ENCODE data around the gene SOX4.

DNA sequence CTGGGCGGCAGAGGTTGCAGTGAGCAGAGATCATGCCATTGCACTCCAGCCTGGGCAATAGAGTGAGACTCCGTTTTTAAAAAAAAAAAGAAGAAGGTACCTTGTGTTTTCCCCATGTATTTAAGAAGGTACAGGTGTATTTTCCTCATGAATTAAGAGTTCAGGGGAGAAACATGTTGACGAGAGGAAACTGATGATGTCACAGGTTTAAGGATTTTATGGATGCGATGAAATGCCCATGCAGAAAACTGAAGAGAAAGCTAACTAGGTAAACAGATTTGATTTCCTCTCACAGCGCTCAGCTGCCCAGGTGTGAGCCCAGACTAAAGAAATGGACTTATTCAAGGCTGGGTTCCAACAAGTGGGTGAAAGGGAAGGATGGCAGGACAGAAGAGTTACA lies 38.4 kb upstream of the SOX4 start:
- TF ChIP-seq POLR2A (IDR thresholded peaks at IDR 0.05; ENCODE audit: low read length) (no peak), GATA1 (IDR thresholded peaks at IDR 0.05; ENCODE audit: low read depth, low read length) (no peak)
